Loucy (cell line): ENCODE data around the gene EVA1B.

Experiments used
- H2AFZ ChIP-seq: fragments of 200-600 bp; sonication (generic); 2 replicates; pipeline ENCODE4 v1.6.0; 2016; ENCODE audit warnings: antibody characterized with exemption, mild to moderate bottlenecking, low read length, moderate library complexity
- H3F3A ChIP-seq: fragments of 200-600 bp; 2 replicates; pipeline ENCODE4 v1.6.0; 2016; ENCODE audit warnings: antibody characterized with exemption, low read depth, mild to moderate bottlenecking
- H3K27me3 ChIP-seq: fragments of 200-600 bp; sonication (generic); 2 replicates; pipeline ENCODE4 v1.6.1; 2014; ENCODE audit warnings: low read length, mild to moderate bottlenecking; ENCODE audit not compliant: insufficient read depth, poor library complexity, severe bottlenecking
- H3K36me3 ChIP-seq: fragments of 200-600 bp; sonication (generic); 2 replicates; pipeline ENCODE4 v1.6.1; 2016; ENCODE audit warnings: low read length; ENCODE audit not compliant: insufficient read depth
- H3K4me1 ChIP-seq: fragments of 200-600 bp; sonication (generic); 2 replicates; pipeline ENCODE4 v1.5.1; 2014; ENCODE audit warnings: low read length, mild to moderate bottlenecking; ENCODE audit not compliant: insufficient read depth, poor library complexity, severe bottlenecking
- H3K4me2 ChIP-seq: fragments of 200-600 bp; sonication (generic); 2 replicates; pipeline ENCODE4 v1.6.0; 2014; ENCODE audit warnings: antibody characterized with exemption, low read length, low read depth, mild to moderate bottlenecking; ENCODE audit not compliant: poor library complexity, severe bottlenecking
- H3K4me3 ChIP-seq: fragments of 200-600 bp; sonication (generic); 2 replicates; pipeline ENCODE4 v1.5.1; 2014; ENCODE audit warnings: low read length, mild to moderate bottlenecking, mixed read lengths; ENCODE audit not compliant: poor library complexity, severe bottlenecking
- H3K79me2 ChIP-seq: fragments of 200-600 bp; sonication (generic); 2 replicates; pipeline ENCODE4 v1.6.1; 2014; ENCODE audit warnings: low read length; ENCODE audit not compliant: insufficient read depth
- H3K9ac ChIP-seq: fragments of 200-600 bp; sonication (generic); 2 replicates; pipeline ENCODE4 v1.6.0; 2014; ENCODE audit warnings: mild to moderate bottlenecking, low read depth, low read length, moderate library complexity; ENCODE audit not compliant: poor library complexity, severe bottlenecking
- H3K9me2 ChIP-seq: fragments of 200-600 bp; sonication (generic); replicated peaks from 2 replicates; pipeline ENCODE4 v1.6.1; 2016; ENCODE audit warnings: low read depth, low read length, mixed read lengths
- H3K9me3 ChIP-seq: fragments of 200-600 bp; sonication (generic); 2 replicates; pipeline ENCODE4 v1.6.1; 2014; ENCODE audit warnings: mild to moderate bottlenecking, antibody characterized with exemption, low read length, low read depth; ENCODE audit not compliant: insufficient read depth
- H4K20me1 ChIP-seq: fragments of 200-600 bp; sonication (generic); 2 replicates; pipeline ENCODE4 v1.6.0; 2014; ENCODE audit warnings: antibody characterized with exemption, low read length, mild to moderate bottlenecking; ENCODE audit not compliant: insufficient read depth, poor library complexity, severe bottlenecking
- CTCF ChIP-seq: fragments of 200-600 bp; sonication (generic); conservative IDR thresholded peaks from 2 replicates; pipeline ENCODE4 v1.5.1; 2014; ENCODE audit warnings: mild to moderate bottlenecking, antibody characterized with exemption, low read length
- EZH2phosphoT487 ChIP-seq: fragments of 200-600 bp; IDR thresholded peaks from 2 replicates; pipeline ENCODE4 v1.6.1; 2018; ENCODE audit warnings: antibody characterized with exemption, mild to moderate bottlenecking, moderate library complexity, borderline replicate concordance

Gene EVA1B

GRCh38 chr1:36346741-36347370 lies 23.4 kb upstream of the EVA1B start:
- no peaks in the 10 kb centered on the region for H3K9me2 ChIP-seq
- no peaks in the 10 kb centered on the region for H3K79me2 ChIP-seq
- H2AFZ ChIP-seq: no peak overlapping the region
- H3K4me1 ChIP-seq: no peaks in the 10 kb centered on the region
- no peak overlapping the region for H3K4me3 ChIP-seq
- peaks cover 41% of the 10 kb centered on the region; the same call in 1 of the 2 replicates for H3K36me3 ChIP-seq
- no peak for TF ChIP-seq CTCF
- TF ChIP-seq EZH2phosphoT487: no peak
- H3K9ac ChIP-seq: no peak overlapping the region
- no peaks in the 10 kb centered on the region for H3K27me3 ChIP-seq
- H3K9me3 ChIP-seq: no peaks in the 10 kb centered on the region
- no peaks in the 10 kb centered on the region for H4K20me1 ChIP-seq
- H3K4me2 ChIP-seq: no peak overlapping the region
- no peaks in the 10 kb centered on the region for H3F3A ChIP-seq

DNA sequence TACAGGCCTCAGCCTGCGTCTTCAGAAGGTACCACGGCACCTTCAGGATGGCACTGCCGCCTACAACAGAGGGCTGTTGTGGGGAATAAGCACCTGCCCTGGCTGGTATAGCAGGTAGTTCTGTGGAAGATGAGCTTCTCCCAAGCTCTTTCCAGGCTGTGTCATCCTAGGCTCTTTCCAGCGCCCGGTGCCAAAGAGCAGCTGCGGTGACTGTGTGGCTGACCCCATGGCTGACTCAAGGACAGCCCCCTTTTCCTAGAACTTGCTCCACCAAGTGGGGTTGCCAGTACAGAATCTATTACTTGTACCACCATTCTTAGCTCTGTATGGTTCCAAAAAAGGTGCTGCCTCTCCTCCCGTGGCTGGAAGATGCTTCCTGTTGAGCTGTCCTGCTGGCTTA lies 21.9 kb upstream of the EVA1B start:
- Histone ChIP-seq H3F3A (no peaks in the 10 kb centered on the region), H3K4me1 (no peaks in the 10 kb centered on the region), H3K4me3 (no peak overlapping the region), H3K9ac (no peak overlapping the region), H3K9me3 (no peaks in the 10 kb centered on the region), H3K9me2 (no peaks in the 10 kb centered on the region), H3K79me2 (no peaks in the 10 kb centered on the region), H4K20me1 (no peaks in the 10 kb centered on the region), H3K36me3 (peaks cover 41% of the 10 kb centered on the region; the same call in 1 of the 2 replicates), H3K4me2 (no peak overlapping the region), H2AFZ (no peak overlapping the region), H3K27me3 (no peaks in the 10 kb centered on the region)
- TF ChIP-seq CTCF: no peak
- TF ChIP-seq EZH2phosphoT487: no peak

GRCh38 chr1:36344395-36344680 lies 20.9 kb upstream of the EVA1B start:
- no peak overlapping the region for H3K9ac ChIP-seq
- no peaks in the 10 kb centered on the region for H4K20me1 ChIP-seq
- H2AFZ ChIP-seq: no peak overlapping the region
- no peaks in the 10 kb centered on the region for H3K9me2 ChIP-seq
- no peaks in the 10 kb centered on the region for H3K27me3 ChIP-seq
- H3K4me1 ChIP-seq: peaks cover under 1% of the 10 kb centered on the region
- H3K9me3 ChIP-seq: no peaks in the 10 kb centered on the region
- no peak for TF ChIP-seq EZH2phosphoT487
- no peak for TF ChIP-seq CTCF
- no peaks in the 10 kb centered on the region for H3F3A ChIP-seq
- H3K4me3 ChIP-seq: no peak overlapping the region
- H3K4me2 ChIP-seq: no peak overlapping the region
- H3K79me2 ChIP-seq: no peaks in the 10 kb centered on the region
- peaks cover 40% of the 10 kb centered on the region; the same call in 1 of the 2 replicates for H3K36me3 ChIP-seq
